ENCODE data around the gene RAMACL. TPM values are rescaled to one million over a fixed set of nuclear protein-coding genes. Genes with fewer than 3 reads are reported as not detected.
A peak's percentile ranks its signal among the peaks of the same experiment; 100 is the strongest.

Gene RAMACL
- total RNA-seq, 1 donor from 2014 or later: 0.85 TPM

DNA sequence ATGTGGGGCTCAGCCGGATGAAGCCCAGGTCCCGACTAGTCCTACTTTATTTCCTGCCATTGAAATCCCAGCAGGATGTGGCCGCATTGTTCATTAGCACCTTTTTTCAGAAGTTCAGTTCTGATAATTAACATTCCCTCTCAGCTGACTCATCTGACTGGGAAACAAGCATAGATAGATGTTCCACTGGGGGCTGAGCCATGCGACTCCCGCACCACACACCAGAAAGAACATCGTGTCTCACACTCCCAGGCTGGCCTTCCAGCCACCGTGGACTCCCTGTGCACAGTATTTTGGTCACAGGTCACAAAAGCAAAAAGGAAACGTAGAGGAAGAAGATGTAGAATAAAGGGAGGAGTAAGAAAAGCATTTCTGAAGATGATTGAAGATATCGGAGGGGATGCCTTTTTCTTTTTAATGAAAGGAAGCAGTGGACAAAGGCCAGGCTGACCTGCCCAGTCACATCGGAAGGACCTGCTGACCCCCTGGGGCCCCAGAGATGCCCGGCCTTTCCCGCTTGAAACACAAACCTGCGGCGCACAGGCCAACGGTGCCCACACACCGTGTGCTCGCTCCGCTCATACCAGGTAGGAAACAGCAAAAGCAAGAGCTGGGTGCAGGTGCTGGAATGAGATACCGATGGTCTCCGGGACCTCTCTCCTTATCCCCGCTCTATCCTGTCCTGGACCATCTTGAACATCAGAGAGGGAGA is 28.7 kb upstream of the RAMACL start:
- Mint-ChIP-seq H3K36me3 (peaks cover 17% of the 10 kb centered on the region), H3K4me1 (ENCODE audit: unreplicated experiment) (peaks cover 39% of the 10 kb centered on the region), H3K4me3 (no peak overlapping the region), H3K27ac (no peak overlapping the region), H3K9me3 (no peaks in the 10 kb centered on the region), H3K27me3 (no peaks in the 10 kb centered on the region)
- TF ChIP-seq, protein P1, sequence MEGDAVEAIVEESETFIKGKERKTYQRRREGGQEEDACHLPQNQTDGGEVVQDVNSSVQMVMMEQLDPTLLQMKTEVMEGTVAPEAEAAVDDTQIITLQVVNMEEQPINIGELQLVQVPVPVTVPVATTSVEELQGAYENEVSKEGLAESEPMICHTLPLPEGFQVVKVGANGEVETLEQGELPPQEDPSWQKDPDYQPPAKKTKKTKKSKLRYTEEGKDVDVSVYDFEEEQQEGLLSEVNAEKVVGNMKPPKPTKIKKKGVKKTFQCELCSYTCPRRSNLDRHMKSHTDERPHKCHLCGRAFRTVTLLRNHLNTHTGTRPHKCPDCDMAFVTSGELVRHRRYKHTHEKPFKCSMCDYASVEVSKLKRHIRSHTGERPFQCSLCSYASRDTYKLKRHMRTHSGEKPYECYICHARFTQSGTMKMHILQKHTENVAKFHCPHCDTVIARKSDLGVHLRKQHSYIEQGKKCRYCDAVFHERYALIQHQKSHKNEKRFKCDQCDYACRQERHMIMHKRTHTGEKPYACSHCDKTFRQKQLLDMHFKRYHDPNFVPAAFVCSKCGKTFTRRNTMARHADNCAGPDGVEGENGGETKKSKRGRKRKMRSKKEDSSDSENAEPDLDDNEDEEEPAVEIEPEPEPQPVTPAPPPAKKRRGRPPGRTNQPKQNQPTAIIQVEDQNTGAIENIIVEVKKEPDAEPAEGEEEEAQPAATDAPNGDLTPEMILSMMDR (conservative IDR thresholded peaks at IDR 0.05): no peak
- DNase-seq (ENCODE audit: extremely low spot score, unreplicated experiment): no peak

DNA sequence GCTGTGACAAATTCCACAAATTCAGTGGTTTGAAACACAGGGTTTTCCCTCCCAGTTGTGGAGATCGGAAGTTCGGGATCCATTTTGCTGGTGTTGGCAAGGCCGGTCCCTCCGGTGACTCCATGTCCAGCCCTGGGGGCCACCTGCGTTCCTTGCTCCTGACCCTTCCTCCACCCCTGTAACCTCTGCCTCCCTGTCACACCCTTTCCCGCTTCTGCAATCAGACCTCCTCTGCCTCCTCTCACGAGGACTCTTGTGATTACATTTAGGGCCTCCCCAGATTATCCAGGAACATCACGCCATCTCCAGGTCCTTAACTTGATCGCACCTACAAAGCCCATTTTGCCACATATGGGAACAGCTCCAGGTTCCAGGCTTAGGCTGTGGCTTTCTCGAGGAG is 28.1 kb upstream of the RAMACL start:
- no peak for DNase-seq (ENCODE audit: extremely low spot score, unreplicated experiment)
- Mint-ChIP-seq H3K27ac (no peak overlapping the region), H3K27me3 (no peaks in the 10 kb centered on the region), H3K4me1 (ENCODE audit: unreplicated experiment) (peaks cover 33% of the 10 kb centered on the region), H3K4me3 (no peak overlapping the region), H3K9me3 (no peaks in the 10 kb centered on the region), H3K36me3 (peaks cover 17% of the 10 kb centered on the region)
- TF ChIP-seq, protein P1 (conservative IDR thresholded peaks at IDR 0.05): no peak

DNA sequence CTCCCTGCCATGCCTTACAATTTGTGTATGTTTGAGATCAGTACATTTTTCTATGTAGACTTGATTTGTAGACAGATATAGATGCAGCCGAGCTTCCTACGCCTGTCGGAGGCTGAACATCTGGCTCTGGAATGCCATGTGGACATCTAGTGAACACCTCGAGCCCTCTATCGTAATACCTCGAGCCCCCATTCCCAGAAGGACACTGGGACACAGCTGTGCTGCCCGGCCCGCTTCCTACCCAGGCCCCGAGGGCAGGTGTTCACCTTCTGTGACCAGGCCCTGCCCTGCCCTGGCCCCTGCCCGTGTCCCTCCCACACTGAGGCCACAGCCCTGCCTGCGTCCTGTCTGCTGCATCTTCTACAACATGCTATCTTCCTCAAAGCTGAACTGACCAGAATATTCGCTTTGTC is 27.7 kb upstream of the RAMACL start:
- peaks cover 32% of the 10 kb centered on the region for H3K4me1 Mint-ChIP-seq (ENCODE audit: unreplicated experiment)

DNA sequence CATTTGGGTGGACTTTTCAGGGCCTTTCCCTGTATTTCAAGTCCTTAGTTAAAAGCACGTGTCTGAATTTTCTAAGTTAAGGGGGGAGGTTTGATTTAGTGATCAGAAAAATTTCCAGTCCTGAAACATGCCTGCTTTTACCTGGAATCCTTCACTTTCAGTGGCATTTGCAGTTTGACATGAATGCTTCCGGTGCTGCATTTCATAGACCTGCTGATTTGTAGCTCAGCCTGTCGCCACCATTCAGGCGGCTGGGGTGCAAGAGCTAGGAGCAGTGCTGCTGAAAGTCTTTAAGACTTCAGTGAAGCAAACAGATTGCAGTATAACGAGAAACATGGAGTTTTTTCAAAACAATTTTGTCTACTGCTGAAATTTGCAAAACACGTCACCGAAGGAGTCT is 26.5 kb upstream of the RAMACL start:
- H3K4me1 Mint-ChIP-seq (ENCODE audit: unreplicated experiment): peaks cover 32% of the 10 kb centered on the region
- no peaks in the 10 kb centered on the region for H3K27me3 Mint-ChIP-seq
- peak overlapping the region; percentile 44 for H3K27ac Mint-ChIP-seq
- H3K36me3 Mint-ChIP-seq: peaks cover 10% of the 10 kb centered on the region
- DNase-seq (ENCODE audit: extremely low spot score, unreplicated experiment): no peak
- no peaks in the 10 kb centered on the region for H3K9me3 Mint-ChIP-seq
- peak overlapping the region; percentile 7 for H3K4me3 Mint-ChIP-seq
- TF ChIP-seq, protein P1 (conservative IDR thresholded peaks at IDR 0.05): no peak

More for the DNA sequence above, 27.7 kb upstream of the RAMACL start:
- no peaks in the 10 kb centered on the region for H3K9me3 Mint-ChIP-seq
- H3K4me3 Mint-ChIP-seq: peak overlapping the region; percentile 15
- no peak for DNase-seq (ENCODE audit: extremely low spot score, unreplicated experiment)
- peaks cover 17% of the 10 kb centered on the region for H3K36me3 Mint-ChIP-seq
- H3K27ac Mint-ChIP-seq: no peak overlapping the region
- H3K27me3 Mint-ChIP-seq: no peaks in the 10 kb centered on the region
- TF ChIP-seq, protein P1 (conservative IDR thresholded peaks at IDR 0.05): no peak

DNA sequence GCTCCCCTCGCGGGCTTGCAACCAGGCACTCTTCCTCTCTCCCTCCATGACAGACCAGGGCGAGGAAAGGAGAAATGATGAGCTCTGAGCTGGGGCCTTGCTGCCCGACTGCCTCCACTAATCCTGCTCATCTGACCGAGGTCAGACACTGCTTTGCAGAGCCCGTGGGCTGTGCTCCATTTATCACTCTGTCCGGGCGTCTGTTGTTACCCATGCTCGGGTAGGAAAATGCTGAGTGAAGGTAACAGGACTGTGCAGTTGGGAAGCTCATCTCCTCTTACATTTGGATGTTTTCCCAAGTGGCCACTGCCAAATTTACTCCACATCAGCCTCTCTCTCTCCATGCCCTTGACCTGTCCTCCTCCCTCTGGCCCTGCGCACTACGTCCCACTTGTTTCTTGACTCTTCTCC is 26.0 kb upstream of the RAMACL start:
- peak overlapping the region; percentile 44 for H3K27ac Mint-ChIP-seq
- H3K36me3 Mint-ChIP-seq: peaks cover 7% of the 10 kb centered on the region
- H3K4me1 Mint-ChIP-seq (ENCODE audit: unreplicated experiment): peaks cover 29% of the 10 kb centered on the region
- no peaks in the 10 kb centered on the region for H3K9me3 Mint-ChIP-seq
- no peaks in the 10 kb centered on the region for H3K27me3 Mint-ChIP-seq
- TF ChIP-seq, protein P1 (conservative IDR thresholded peaks at IDR 0.05): no peak
- DNase-seq (ENCODE audit: extremely low spot score, unreplicated experiment): no peak
- no peak overlapping the region for H3K4me3 Mint-ChIP-seq

All from type B pancreatic cell (in vitro differentiated cells).